Subcutaneous adipose tissue (tissue), 4 donors: ENCODE data around the gene CALU. TPM values are rescaled to one million over a fixed set of nuclear protein-coding genes. Genes with fewer than 3 reads are reported as not detected.

Experiments used
- total RNA-seq, 4 donors: library from RNA; depleted of rRNA; stranded (reverse); fragments of >200 nt; gene quantifications; one replicate each; pipeline ENCODE4 v1.1.0, GENCODE V29; 2016
- TF ChIP-seq, protein P1 (sequence below): fragments of 450-650 bp; IDR thresholded peaks from one replicate; pipeline ENCODE4 v1.5.1; 2016; ENCODE audit warnings: low read depth, mild to moderate bottlenecking, control low read depth, antibody characterized with exemption, moderate library complexity

Gene CALU
- total RNA-seq, 4 donors from 2014 or later: 73.7 to 200 (median 143) TPM

DNA sequence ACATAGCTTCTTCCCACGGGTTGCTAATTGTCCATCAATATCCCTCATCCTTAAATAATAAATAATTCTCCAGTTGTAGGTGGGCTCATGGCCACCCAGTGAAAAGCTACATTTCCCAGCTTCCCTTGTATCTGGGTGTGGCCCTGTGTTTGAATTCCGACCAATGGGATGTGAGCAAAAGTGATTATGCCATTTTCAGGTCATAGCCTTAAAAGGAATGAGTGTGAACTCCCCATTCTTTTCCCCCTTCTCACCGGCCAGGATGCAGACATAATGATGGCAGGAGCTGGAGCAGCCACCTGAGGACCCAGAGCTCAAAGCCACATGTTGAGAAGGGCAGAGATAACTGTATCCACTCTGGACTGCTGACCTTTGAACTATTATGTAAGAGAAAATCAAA lies 30.3 kb upstream of the CALU start:
- TF ChIP-seq, protein P1, sequence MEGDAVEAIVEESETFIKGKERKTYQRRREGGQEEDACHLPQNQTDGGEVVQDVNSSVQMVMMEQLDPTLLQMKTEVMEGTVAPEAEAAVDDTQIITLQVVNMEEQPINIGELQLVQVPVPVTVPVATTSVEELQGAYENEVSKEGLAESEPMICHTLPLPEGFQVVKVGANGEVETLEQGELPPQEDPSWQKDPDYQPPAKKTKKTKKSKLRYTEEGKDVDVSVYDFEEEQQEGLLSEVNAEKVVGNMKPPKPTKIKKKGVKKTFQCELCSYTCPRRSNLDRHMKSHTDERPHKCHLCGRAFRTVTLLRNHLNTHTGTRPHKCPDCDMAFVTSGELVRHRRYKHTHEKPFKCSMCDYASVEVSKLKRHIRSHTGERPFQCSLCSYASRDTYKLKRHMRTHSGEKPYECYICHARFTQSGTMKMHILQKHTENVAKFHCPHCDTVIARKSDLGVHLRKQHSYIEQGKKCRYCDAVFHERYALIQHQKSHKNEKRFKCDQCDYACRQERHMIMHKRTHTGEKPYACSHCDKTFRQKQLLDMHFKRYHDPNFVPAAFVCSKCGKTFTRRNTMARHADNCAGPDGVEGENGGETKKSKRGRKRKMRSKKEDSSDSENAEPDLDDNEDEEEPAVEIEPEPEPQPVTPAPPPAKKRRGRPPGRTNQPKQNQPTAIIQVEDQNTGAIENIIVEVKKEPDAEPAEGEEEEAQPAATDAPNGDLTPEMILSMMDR: no peak

DNA sequence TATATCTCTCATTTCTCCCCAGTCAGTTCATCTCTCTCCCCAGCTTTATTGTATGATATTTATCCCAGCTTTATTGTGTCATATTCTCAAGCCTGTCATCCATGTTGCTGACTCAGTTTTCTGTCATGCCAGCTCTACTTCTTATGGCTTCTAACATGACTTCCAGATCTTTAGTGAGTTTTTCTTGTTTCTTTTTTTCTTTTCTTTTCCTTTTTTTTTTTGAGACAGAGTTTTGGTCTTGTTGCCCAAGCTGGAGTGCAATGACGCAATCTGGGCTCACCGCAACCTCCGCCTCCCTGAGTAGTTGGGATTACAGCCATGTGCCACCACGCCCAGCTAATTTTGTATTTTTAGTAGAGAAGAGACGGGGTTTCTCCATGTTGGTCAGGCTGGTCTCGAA lies 28.7 kb upstream of the CALU start:
- TF ChIP-seq, protein P1: no peak

DNA sequence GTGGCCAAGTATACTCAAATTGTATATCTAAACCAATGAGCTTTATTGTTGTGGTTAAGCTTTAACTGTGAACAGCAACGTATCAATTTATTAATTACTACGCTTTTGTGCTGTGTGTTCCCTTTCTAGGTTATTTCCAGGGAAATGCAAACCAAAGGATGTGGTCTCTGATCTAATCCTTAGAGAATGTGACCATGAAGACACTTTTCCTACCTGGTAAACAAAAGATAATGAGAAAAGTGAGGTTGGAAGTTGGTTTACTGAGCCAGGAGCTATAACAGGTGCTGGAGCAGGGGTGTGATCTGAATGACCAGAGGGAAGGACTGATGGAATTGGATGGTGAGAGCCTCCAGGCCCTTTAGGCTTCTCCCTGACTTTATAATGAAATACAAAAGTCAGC lies 25.4 kb upstream of the CALU start:
- TF ChIP-seq, protein P1: no peak

DNA sequence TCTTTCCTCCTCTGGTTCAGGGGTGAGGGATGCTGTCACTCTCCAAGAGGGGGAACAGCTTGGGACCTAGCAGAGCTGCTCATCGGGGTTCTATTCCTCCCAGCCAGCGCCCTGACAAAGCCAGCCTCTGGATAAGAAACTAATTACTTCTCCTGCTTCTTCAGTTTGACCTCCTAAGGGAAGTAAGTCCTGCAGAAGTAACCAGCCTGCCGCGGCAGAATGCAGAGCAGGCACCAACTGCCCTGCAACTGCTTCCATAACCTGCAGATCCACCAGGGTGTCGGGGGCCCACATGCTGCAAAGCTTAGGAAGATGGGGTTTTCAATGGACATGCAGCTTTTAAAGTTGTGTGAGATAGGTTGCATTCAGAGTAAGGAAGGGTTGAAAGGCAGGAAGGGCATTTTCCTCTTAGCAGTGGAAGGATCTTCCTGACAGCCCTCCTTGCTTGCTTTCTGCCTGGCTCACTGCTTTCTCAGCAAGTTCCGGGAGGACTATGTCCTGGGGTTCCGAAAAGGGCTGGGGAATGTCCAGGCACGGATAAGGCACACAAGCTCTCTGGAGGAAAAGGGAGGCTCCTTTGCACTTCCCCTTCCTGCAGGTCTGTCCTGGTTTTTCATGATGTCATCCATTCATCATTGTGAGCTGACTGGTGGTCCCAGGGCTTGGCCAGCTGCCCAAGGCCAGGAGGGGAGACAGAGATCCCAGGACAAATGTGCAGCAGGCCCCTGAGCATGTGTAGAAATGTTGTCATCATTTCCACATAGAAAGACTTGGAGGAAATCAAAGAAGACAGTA lies 24.3 kb upstream of the CALU start:
- TF ChIP-seq, protein P1: no peak

DNA sequence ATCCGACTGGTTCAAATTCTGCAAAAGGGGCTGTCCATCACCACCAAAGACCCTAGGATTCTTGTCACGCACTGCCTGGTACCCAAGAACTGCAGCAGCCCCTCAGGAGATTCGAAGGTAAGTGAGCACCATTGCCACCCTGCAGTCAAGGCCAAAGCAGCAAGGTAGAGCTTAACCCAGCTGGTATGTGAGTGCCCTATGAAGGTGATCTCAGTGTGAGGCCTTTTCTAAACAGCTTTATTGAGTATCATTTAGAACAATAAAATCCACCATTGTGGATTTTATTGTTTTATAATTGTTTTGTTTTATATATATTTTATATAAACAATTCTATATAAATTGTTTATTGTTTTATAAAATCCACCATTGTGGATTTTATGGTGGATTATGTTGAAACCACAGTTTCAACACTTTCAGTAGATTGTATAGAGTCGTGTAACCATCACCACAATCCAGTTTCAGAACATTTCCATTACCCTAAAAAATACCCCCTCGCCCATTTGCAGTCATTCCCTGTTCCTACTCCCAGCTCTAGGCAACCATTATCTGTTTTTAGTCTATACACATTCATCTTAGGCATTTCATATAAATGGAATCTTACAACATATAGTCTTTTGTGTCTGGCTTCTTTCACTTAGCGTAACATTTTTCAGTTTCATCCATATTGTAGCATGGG lies 20.1 kb upstream of the CALU start:
- TF ChIP-seq, protein P1: no peak

DNA sequence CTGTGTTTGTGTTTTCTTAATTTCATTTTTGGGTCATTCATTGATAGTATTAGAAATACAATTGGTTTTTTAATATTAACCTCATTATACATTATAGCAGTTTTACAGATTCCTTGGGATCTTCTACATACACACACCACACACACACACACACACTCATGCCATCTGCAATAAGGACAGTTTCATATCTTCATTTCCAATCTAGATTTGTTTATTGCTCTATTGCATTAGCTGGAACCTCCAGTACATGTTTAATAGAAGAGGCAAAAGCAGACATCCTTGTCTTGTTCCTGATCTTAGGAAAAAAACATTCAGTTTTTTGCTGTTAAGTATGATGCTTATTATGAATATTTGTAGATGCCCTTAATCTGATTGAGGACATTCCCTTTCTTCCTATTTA lies 17.8 kb upstream of the CALU start:
- TF ChIP-seq, protein P1: no peak

DNA sequence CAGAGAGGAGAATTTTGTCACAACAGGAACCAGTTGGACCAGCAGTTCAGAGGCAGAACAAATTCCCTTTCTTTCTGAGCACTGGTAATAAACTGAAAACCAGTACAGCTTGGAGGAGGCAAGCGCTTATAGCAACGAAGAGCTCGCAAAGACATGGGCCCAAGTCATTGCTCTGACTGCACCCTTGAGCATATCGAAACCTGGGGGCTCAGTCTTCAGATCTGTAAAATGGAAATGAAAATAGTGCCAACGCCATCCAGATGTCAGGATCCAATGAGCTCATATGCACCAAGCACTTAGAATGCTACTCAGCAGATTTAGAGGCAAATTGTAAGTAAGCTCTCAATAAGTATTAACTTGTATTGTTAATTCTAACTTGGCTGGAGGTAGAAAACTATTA lies 14.4 kb upstream of the CALU start:
- TF ChIP-seq, protein P1: no peak
